Testis (tissue), 2 donors: Measurements from ENCODE around the gene PER2.

Experiments used
- CTCF ChIP-seq, 3 experiments: fragments of 450-650 bp in 2 of 3; fragments of 200-600 bp in 1 of 3; sonication (generic) in 1 of 3; IDR thresholded peaks; one replicate each; pipeline ENCODE4 v1.5.1; 2016 to 2019; ENCODE audit warnings: antibody characterized with exemption in 3 of 3, mild to moderate bottlenecking in 2 of 3, moderate library complexity in 1 of 3
- POLR2A ChIP-seq: fragments of 450-650 bp; IDR thresholded peaks from one replicate; pipeline ENCODE4 v1.6.1; 2017; ENCODE audit warnings: antibody characterized with exemption, mild to moderate bottlenecking, moderate library complexity

DNA sequence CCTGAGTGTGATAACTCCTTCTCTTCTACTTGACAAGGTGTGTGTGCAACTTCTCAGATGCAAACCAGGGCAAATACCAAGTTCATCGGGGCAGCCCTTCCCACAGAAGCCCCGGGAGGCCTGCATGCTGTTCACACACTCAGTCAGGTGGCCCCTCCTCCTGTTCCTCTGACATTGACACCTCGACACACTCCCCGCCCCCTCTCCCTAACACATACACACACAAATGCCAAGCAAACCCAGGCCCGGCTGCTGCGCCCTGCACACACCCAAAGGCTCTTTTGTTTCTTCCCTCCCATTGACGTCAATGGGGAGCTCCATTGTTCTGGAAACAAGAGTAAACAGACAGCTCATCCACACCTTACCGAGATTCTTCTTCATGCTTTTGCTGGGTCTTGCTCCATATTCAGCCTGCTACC lies 1.7 kb upstream of the PER2 start:
- TF ChIP-seq CTCF (IDR thresholded peaks at IDR 0.05) (no peak), POLR2A (no peak)
